Stimulated activated CD8-positive, alpha-beta memory T cell treated with anti-CD3 and anti-CD28 coated beads, Interleukin-15, amount 100 ng/mL, for 48 hours (primary cell): ENCODE results near the gene PLXNA4.

Experiments used
- DNase-seq, 2 donors: peaks; one replicate each; pipeline ENCODE4 v3.0.0-alpha.2; 2020; ENCODE audit warnings: low read depth in 2 of 2

PLXNA4 gene

DNA sequence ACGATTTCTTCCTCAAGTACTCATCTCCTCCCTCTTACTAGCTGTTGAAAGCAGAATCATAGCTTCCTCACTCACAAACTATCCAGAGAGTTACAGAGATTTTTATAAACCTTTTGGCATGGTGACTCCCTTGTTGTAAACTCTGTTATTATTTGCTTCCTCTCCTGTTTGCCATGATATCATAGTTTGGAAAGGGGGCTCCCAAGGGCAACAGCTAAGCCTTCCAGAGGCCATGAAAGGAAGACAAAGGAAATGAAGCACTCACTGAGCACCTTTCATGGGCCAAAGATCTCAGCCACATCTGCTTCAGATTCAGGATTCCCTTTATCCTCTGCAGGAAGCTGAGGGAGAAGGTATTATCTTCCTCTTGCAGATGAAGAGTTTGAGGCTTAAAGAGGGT, 484.6 kb downstream of the PLXNA4 start:
- DNase-seq, result no peak

DNA sequence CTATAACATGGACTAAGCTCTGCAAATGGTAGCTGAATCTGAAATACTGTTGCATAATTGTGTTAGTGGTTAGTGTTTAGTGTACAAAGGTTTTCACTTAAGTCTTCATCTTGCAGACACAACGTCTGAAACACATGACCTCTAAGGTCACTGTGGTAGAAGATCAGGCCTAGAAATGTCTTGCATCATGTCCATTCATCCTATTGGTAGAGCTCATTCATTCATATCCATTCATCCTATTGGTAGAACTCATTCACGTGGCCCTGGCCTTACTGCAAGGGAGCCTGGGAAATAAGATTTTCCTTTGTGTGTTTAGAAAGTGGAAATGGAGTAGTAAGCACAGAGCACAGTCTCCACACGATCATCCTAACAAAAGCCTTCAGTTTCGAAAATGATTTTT, 485.8 kb downstream of the PLXNA4 start:
- DNase-seq, result no peak

DNA sequence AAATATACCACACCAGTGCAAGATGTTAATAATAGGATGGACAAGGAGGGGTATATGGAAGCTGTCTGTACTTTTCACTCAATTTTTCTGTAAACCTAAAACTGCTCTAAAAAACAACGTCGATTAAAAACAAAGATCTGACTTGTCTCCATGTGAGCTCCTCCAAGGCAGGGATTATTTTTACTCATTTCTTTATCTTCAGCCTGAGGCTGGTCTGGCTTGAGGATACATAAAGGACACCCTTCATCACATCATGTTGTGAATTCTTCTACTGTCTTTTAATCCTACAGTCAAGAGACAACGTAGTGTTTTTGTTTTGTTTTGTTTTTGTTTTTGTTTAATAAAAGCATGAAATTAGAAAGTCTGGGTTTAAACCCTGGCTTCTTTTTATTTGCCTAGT, 486.9 kb downstream of the PLXNA4 start:
- DNase-seq, result no peak

DNA sequence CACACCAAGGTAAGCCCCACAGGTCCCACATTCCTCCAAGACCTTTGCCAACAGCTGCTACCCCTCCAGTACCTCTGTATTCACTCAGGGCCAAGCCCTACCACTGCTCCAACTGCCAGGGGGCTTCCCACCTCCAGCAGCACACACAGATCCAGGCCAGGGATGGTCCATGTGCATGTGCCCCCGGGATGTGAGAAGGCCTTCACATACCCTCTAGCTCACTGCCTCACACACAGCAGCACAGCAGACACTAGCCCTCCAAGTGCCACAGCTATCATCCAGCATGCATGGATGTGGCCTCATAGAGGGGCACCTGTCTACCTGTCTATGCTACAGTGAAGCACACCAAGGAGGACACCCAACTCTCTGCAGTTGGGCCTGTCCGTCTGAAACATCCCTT, 488.8 kb downstream of the PLXNA4 start:
- no peak for DNase-seq

DNA sequence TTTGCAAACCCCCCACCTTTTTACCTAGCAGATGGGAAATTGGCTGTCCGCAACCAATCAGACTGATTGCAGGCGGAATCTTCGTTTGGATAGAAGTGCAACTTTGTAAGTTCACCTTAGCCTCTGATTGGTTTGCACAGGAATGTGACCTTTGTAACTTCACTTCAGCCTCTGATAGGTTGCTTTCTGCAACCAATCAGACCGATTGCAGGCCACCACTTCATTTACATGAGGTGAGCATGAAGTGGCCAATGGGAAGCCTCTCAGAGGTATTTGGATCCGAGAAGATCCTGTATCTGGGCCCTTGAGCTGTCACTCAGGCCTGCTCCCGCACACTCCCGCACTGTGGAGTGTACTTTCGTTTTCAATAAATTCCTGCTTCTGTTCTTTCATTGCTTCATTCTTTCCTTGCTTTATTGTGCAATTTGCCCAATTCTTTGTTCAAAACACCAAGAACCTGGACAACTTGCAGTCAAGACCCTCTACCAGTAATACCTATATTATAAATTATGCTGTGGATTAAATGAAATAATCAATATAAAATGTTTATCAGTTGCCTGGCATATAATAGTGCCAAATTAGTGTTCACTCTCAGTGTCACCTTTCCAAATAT, 491.4 kb downstream of the PLXNA4 start:
- DNase-seq, result no peak

DNA sequence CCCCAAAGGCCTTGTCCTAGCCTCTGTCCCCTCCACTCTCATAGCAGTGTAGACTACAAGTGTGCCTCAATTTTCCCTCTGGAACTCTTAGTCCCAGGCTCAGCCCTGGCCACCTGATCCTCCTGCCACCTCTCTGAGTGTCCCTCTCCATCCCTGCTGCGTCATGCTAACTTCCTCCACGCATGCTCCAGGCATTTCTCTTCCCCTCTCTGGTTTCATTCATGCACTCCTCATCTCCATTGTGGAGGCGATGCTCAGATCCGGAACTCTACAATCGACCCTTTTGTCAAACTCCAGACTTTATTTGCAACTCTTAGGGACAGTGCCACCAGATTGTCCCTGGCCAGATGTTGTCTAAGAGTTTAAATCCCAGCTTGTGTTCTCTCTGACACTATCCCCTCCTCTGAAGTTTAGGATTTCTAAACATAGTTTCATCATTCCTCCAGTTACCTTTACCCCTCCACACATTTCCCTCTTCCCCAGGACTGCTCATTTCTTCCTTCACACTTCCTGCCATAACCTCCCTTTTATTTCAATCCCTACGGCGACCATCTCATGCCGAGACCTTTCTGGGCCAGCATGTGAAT, 492.6 kb downstream of the PLXNA4 start:
- no peak for DNase-seq

DNA sequence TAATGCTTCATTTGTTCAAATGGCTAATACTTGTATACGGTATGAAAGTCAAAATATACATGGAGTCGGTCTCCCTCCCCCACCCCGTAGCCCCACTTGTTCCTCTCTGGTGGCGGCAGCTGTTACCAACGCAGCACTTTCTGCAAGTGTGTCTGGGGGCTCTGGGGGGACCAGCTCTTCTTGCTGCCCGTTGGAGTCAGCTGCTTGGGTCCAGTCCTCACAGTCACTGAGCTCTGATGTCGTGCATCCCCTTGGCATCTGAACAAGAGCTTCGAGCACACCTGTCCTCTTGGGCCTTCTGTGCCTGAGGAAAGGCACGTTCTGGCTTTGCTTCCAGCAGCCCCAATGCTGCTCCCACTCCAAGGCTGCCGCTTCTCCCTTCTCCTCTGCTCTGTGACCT, 493.1 kb downstream of the PLXNA4 start:
- DNase-seq, result no peak

DNA sequence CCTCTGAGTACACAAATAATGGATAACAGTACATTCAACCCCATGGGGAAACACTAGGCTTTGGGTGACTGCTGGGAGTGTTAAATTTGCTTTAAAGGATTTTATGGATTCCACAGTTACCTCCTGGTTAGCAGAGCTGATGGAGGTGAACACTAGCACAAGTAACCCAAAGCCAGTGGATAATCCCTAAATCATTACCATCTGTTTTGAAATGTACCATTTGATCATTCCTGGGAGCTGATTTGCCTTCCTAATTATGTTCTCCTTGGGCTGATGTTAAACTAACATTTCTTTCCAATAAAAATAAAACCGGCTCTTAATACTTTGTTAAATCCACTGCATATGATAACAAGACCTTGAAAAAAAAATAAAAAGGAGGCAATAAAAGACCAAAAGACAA, 493.9 kb downstream of the PLXNA4 start:
- DNase-seq, result no peak

DNA sequence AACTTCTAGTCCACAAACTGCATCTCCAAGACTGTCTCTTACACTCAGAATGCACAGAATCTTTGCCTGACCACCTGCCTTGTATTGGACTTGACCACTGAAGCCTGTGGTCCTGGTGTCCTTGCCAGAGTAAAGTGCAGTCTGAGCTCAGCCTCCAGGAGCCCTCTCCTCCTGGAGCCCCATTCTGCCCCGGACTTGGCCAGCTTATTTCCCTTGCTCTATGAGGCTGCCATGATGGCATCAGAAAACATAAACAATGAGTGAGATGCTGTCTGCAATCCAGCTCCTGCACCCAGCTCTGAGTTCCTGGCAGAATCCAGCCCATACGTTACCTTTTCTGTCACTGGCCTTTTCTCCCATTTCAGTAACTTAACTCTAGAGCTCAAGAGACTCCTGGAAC, 494.6 kb downstream of the PLXNA4 start:
- no peak for DNase-seq

DNA sequence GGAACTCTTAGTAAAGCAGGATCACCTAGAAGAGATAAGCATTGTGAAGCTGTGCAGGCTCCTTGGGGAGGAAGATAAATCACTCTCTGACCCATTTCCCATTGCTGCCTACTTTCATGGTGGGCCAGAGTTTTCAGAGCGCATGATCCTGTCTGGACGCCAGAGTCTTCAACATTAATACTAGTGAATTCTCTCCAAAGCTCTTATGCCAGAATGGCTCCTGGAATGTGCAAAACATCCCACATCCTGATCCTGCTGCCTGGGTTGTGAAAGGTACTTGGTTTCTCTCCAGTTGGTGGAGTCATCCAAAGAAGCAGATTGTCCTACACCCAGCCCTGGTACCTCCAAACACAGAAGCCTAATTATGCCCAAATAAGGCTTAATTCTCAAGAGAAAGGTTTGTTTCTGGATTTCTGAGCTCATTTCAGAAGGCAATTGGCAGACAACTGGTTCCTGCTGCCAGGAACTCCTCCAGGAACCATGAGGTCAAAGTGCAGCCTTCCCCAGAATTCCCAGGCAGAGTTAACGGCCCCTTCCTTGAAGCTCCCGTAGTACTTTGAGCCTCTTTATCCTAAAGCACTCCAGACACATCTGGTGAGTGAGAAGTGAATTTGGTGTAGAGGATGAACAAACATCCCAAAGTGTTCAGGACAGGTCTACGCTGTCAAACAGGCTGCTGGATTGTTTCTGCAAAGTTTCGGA, 495.2 kb downstream of the PLXNA4 start:
- no peak for DNase-seq

DNA sequence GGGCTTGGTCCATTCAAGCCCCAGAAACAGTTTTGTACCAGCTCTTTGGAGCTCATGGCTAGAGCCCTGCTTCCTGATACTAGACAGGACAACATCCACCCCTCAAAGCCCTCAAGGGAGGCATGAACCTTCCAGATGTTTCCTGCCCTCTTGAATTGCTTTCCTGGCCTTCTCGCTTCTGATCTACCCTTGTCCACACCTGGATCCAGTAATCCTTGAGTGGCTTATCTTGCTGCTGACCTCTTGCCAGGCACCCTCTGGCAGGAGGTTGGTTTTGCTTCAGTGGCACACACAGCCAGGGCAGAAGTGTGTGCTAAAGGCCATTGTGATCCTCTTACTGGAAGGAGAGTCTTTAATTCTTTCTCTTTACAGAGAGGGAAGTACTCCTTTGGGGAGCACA, 495.8 kb downstream of the PLXNA4 start:
- DNase-seq, result no peak

DNA sequence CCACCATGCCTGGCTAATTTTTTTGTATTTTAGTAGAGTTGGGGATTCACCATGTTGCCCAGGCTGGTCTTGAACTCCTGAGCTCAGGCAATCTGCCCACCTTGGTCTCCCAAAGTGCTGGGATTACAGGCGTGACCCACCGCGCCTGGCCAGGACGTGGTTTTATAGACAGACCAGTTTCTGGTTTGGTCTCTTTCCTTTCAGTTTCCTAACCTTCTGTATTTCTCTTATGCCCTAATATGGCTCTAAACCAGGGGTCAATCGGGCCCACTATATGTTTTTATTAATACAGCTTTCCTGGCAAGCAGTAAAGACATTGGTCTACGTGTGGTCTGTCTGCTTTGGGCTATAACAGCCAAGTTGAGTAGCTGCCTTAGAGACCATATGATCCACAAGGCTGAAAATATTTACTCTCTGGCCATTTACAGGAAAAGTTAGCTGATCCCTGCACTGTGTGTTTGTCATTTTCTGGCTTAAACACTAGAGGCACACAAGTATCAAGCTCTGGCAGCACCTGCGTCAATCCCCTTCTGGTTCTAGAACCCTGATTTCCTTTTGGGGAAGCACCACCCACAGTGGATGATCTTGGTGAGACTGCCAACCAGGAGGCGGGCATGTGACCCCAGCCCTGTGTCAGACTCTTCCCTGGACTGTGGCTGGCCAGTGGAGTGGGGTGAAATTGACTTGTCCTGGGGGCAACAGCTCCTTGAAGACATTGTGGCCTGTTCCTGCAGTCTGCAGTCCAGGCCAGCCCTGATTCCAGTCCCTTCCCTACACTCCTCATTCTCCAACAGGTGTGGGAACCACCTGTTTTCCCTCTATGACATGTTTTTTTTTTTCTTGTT, 497.2 kb downstream of the PLXNA4 start:
- no peak for DNase-seq

DNA sequence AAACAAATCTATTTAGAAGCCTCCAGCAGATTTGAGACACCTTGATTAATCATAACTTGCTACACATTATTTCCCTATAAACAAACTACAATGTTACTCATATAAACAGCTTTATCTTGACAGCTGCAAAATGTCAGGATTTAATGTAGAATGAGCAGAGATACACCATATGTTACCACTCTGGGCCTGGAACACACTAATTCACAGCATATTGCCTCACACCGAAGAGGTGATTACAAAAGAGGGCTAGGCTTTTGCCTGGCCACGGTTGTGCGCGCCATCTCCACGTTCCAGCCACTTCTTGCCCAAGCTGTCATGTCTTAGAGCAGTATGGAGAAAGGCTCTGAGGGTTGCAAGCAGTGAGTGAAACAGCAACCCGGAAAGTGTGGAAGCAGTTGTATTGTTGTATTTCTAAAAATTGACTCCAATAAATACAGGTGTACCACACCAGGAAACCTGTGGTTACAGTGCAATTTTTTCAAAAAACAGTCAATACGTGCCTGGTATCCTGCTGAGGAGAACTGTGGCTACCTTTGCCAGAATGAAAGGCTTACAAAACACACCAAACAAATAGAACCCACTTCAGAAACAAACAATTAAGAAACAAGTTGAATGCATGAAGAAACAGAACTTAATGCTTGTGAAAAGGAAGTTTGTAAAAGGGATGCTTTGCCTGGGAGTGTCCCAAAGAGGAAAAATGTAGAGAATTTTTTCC, 498.1 kb downstream of the PLXNA4 start:
- DNase-seq, result no peak

DNA sequence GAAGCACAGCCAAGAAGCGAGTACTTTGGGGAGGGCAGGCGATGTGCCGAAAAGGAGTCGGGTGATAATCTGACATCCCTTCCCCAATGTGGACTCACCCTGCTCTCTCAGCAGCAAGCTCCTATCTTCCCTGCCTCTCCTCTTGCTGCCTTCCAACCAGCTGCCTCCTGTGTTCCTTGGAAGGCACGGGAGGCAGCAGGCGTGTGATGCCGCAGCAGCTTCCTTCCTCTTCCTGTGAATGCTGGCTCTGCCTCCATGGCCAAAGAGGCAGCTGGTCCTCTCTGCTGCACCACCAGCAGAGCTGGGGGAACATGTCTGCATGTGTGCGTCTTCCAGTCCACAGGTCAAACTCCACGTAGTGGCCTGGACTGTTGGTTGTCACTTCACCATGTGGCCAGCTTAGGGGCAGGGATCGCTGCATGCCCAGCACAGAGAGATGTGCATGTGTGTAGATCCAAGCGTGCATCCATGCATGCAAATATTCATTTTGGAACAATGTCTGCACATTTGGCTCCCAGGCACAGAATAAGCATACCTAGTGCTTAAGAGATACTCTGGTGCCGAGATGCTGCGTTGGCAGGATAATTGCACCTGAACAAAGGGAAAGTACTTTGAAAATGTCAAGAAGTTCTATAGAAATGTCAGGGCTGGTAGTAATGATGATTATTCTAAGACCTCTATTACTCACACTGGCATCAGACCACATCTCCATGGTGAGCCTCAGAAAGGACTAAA, 499.8 kb downstream of the PLXNA4 start:
- no peak for DNase-seq

DNA sequence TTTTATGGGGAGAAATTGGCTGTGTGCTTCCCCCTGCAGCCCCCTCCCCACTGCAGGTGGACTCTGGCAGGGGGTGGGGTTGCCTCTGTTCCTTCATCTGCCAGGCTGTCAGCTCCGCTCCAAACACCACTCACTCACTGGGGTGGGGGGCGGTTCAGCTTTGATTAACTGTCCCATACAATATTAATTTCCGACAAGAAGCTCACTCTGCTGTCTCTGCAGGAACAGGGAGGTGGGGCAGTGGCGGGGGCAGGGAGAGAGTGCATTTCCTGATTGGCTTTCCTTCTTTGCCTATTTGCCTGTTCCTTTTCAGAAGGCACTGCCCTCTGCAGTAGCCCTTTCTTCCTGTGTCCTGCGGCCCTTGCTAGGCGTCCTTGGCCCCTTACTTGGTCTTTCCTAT, 500.8 kb downstream of the PLXNA4 start:
- DNase-seq, result no peak

DNA sequence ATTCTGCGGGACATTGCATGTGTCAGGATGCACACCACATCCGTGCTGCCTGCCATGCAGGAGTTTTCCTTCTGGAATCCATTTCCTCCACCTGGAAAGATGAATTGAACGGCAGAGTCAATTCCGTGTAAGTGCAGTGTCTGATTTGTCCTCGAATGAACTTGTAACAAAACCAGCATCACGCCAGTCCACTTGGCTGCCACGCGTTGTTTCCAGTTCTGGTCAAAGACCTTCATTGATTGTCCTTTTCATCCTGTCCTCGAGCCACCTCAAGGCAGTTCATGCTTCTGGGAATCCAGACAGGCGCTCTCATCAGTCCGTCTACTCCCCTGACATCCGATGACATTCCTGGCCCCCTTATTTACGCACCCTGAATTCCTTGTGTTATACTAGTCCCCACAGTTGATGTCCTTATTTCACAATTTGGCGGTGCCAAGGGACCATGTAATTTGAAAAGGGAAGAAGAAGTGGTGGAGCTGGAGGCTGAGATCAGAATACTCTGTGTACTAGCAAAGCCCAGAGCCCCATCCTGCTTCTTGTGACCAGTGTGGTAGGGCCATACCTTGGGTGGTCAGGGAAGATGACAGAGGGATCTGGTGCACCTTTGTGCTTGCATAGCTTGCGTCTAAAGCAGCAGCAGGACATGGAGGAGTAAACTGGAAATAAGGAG, 502.2 kb downstream of the PLXNA4 start:
- no peak for DNase-seq
